Left renal pelvis (tissue), 4 donors: ENCODE data around the gene TGFBR2. TPM values are rescaled to one million over a fixed set of nuclear protein-coding genes. Genes with fewer than 3 reads are reported as not detected.
"Not testable (repeated sequence)": the region's sequence is repeated elsewhere in the genome, so short reads cannot be mapped to it uniquely, and the experiment has no call there.

Experiments used
- DNase-seq, 4 donors: peaks; one replicate each; pipeline ENCODE4 v3.0.0-alpha.2; 2013; ENCODE audit warnings: low read depth in 4 of 4, low spot score in 3 of 4
- polyA plus RNA-seq, 4 donors: library from polyadenylated mRNA; unstranded; fragments of 120-200 nt; gene quantifications; one replicate each; pipeline ENCODE4 v1.2.1, GENCODE V29; 2013; ENCODE audit not compliant: insufficient read length in 4 of 4

Gene TGFBR2
- polyA plus RNA-seq, 4 donors: 87.0 to 128 (median 105) TPM

DNA sequence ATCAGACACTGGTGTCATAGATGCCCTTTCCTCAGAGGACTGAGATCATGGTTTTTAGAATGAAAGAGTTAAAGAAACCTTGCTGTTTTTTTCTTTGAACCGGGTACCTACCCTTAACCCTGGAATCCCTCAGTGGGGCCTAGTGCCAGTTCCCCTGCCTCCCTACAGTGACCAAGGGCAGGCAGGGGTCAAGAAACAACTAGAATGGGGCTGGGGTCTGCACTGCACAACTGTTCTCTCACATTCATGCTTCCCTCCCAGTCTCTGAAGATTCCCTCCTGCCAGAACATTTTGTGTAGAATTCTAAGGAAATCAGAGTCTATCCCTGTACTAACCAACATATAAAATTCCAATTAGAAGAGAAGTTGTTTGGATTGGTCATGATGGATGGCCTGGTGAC is 47.9 kb downstream of the TGFBR2 start:
- no peak for DNase-seq

DNA sequence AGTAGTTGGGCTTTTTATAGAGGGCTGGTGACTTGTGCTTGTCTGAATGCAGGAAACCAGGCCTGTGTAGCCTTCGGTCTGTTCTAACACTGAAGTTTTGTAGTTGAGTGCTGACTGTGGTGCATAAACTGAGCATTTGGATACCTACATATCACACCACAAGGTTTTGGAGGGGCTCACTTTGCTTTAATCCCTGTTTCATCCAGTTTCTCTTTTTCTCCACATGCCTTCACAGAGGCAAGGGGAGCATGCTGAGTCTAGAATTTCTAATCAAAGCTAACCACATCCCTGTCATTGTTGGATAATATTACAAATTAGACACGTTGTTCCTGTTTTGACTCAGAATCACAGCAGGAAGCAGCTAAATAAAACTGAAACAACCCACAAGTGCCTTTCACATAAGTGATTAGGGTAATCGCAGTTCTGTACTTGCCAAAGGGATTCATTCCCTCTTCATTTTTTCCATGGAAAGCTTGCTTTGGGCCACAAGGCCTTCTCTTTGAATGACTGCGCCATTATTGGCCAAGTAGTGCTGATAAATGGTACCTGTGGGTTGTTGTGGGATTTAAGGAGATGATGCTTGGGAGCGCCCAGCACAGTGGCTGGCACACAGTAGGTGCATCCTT is 48.9 kb downstream of the TGFBR2 start:
- DNase-seq: no peak

DNA sequence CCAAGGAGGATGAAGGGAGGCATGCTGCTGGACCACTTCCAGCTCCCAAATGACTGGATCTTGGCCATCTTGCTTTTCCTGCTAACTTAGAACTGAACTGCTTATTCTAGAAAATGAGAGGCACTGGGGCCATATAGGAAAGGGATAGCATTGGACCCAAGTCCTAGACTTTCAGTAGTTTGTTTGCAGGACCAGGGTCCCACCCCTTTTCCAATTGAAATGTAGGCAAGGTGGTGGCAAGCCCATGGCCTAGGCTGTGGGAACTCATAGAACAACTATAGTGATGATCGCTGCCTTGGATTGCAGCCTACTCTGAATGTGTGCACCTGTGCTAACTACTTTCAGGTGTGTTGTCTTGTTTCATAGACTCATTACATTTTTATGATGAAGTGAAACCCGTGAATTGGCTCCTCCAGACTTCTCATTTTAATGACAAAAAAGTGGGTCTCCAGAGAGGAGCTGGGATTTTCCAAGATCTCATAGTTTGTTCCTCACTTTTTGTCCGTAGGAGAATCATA is 50.3 kb downstream of the TGFBR2 start:
- no peak for DNase-seq

DNA sequence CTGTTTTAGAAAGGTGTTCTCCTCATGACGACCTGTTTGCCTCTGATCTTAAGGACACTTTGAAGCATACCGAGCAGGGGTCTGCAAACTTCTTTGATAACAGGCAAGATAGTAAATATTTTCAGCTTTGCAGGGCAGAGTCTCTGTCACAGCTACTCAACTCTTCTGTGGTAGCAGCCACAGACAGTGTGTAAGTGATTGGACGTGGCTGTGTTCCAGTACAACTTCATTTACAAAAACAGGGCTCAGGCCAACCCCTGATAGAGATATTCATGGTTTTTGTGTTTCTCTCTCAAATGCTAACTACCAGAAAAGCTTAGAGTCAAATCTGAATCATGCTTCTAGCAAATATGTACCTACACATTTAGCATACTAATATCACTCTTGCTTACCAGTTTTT is 51.5 kb downstream of the TGFBR2 start:
- no peak for DNase-seq

DNA sequence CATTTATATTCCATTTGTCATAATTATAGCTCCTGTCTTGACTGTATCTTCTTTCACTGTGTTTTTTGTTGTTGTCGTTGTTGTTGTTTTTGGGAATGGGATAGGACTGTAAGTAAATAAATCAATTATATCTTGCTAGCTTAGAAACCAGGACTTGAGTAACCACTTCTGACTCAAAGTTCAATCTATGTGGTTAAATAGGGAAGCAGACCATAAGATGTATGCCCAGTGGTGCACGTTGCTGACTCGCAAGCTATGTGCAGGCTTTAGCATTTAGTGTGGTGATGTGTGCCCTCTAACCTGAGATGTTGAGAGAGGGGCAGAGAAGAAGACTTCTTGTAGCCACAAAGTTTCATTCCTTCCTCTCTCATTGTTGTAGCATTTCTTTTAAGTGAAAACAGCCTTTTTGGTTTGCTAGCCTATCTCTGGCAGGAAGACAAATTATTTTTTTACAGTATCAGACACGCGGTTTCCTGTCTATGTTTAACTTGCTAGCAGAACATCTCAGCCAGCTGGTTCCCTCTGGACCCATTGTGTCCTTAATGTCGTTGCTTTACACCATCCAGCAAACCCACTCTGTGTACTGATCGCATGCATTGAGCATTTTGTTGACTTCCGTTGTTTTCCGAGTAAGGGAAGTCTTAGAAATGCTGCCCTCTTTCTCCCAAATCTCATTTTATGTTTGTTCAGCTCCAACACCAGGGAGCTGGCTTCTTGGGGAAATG is 52.1 kb downstream of the TGFBR2 start:
- DNase-seq: no peak

DNA sequence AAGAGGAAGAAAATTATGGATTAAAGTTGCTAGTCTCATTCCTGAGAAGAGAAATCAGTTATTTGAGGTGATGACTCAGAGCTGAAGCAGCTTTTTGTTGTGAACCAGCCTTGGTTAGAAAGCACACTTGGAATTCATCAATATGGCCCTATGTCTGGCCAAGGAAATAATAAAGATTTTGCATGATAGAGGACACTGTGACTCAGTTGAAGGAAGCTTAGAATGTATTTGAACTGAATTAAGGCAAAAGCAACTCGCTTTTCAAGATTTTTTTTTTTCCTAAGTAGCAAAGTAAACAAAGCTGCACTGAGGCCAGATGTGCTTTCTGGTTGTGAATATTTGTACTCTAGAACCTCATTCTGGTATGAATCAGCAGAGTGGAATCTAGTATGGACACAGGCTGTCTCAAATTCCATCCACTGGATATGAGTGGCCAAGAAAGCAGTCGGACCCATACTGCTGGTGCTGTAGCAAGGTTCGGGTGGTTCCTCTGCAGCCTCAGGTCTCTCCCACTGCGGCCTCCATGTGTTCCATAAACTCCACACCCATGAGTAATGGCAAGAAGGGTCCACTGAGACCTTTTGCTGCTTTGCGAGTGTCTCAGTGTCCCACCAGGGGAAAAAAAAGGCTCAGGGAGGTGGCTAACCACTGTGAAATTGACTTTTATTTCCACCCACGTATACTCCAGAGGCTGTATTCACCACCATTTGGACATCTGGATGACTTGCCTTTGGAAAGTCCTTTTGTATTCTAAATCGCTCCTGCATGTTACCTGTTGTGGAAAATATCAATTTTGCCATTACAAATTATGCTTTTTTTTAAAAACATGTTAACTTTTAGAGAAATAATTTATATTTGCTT is 53.1 kb downstream of the TGFBR2 start:
- no peak for DNase-seq

DNA sequence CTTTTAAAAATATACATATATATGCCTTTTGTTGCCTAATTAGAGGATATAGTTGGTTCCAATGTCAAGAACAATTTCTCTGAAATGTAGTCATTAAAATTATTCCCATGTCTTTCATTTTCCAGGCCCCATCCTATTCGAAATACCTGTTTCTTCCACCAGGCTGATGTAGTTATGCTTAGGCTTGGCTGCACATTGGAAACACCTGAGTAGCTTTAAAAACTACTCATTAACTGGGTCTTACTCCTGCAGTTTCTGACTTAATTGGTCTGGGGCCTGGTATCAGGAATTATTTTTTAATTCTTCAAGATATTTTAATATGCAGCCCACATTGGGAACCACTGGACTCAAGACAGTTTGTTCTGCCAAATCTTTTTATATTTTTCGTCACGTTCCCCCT is 53.7 kb downstream of the TGFBR2 start:
- no peak for DNase-seq

DNA sequence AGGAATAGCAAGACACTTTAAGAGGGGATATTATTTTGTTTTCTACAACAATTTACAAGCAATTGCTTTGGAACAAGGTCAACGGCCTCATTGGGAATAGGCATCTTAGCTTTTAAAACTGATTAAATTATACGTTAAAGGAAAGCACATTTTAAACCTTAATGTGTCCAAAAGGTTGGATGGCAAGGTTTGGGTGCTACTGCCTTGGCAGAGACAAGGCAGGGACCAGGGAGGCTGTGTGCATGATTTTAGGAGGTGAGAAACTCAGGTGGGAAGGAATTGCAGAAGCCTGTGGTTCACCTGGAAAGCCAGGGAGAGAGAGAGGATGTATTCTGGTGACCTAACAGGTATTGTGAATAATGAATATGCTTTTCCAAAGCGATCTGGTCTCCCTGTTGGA is 54.3 kb downstream of the TGFBR2 start:
- DNase-seq: no peak

DNA sequence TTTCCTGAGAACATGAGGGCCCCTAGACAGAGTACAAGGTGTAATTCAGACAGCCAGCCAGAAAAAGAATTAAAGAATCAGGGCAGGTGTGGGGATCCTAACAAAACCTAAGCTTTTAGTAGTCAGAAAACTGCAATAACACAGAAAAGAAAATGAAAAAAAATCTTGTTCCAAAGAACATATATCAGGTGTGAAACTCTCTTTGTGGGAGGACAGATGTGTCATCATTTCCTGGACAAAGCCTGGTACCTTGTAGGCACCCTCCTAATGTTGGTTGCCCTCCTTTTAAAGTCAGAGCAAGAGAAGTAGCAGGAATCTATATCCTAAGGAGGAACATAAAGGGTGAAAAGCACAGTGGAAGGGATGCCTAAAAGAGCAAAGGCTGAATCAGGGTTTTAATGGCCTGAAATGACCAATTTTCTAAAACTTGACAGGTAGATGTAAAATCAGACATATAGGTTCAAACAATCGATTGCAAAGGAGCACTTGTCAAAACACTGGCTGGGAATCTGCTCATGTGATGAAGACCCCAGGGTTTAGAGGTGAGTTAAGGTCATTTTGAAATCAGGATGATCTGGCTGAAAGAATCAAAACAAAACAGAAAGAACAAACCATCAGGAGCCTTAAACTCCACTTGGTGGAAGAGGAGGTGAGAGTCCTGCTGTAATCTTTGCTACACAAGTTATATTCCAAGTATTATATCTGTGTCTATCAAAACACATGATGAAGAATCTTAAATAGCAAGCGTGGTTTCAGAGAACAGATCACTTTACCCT is 54.9 kb downstream of the TGFBR2 start:
- no peak for DNase-seq

DNA sequence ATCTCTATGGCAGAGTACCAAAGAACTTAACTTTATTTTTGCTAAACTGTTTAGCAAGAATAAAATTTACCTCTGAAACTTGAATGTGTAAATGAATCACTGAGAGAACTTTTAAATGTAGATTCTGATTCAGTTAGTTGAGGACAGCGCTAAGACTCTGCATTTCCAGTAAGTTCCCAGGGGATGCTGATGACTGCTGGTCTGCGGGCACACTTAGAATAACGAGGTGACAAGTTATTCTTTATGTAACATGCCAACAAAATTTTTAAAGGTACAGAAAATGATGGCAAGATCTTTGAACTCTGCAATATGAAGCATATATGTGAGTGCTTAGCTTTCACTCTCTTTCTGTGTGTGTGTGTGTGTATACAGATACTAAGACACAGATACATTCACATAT is 56.4 kb downstream of the TGFBR2 start:
- DNase-seq: no peak

DNA sequence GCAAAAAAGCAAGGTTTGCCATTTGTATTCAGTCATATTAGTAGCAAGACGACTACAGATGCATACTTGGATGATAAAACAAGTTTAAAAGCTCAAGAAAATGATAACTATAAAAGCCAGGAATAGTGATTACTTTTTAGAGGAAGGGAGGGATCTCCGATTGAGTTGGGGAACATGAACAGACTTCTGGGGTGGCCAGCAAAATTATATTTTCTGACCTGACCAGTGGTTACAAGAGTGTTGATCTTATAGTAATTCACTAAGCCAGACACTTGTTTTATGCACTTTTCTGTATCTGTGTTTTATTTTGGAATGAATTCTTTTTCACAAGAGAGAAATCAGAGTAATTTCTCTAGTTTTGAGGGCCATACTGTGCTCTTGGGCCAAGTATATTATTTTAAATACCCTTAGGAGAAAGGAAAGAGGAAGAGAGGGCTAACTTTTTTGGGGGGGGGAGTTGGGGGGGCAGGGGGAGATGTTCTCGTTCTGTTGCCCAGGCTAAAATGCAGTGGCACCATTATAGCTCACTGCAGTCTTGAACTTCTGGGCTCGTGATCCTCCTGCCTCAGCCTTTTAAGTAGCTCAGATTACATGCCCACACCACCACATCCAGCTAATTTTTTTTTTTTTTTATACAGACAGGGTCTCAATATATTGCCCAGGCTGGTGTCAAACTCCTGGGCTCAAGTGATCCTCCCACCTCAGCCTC is 57.3 kb downstream of the TGFBR2 start:
- DNase-seq: no peak

DNA sequence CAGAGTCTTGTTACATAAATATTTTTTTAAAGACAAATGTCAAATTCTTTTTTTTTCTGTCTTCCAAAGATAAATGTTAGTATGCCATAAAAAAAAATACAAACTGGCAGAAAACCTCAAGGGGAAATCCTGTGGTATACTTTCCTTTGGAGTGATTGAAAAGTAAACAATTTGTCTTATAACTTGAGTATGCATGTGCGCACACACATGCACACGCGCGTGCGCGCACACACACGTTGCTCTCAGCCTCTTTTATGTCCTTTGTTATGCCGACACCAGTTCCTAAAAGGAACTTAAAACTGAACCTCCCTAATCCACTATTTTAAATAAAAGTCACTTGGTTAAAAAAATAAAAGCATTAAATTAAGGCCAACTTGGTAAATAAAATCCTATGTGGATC is 58.1 kb downstream of the TGFBR2 start:
- DNase-seq: no peak

DNA sequence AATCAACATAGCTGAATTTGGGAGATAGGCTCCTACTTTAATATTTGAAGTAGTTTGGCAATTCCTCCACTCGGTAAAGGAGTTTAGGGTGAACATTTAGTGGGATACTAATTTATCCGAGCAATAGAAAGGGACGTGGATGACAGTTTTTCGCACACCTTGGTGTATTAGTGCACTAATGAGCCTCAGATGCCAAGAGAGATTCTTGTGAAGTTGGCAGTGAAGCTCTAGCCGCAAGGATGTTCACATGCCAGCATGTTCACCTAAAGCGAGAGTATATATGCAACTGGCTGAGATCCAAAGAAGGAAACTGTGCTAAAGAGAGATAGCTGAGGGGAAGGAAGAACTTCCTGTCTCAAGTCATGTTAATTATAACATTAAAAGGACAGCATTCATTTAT is 58.5 kb downstream of the TGFBR2 start:
- no peak for DNase-seq

DNA sequence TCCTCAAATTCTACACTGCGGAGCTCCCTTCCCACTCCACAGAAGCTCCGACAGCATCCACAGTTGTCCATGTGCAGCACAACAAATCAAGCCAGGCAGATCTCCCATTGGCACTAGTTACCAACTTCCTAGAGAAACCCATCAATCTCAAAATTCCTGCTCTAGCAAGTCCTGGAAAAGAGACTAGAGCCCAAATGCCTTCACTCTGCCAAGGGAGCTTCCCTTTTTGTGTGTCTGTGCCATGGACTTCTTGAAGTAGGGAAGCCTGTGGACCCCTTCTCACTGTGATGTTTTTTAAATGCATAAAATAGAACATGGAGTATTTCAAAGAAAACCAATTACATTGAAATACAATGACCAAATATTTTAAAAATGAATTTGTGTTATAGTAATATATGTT is 59.1 kb downstream of the TGFBR2 start:
- no peak for DNase-seq

DNA sequence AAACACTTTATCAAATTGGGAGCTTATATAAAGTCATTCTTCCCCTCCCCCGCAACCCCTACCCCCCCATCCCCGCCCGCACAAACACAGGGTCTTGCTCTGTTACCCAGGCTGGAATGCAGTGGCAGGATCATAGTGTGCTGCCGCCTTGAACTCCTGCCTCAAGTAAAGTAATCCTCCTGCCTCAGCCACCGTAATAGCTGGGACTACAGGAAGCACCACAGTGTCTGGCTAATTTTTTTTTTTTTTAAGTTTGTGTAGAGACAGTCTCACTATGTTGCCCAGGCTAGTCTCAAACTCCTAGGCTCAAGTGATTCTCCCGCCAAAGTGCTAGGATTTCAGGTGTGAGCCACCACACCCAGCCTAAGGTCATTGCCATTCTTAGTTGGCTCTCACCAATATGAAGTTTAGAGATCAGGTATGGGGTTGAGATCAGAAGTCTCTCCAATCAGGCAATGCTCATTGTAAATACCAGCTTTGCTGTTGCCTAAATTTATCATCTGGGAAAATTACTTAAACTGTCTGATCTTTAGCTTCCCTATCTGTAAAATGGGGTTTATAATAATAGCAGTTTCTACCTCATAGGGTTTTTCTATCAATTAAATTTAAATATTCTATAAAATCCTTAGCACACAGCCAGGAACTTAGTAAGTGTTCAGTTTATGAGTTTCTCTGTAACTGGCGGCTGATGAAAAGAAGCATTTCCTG is 60.3 kb downstream of the TGFBR2 start:
- DNase-seq: no peak

DNA sequence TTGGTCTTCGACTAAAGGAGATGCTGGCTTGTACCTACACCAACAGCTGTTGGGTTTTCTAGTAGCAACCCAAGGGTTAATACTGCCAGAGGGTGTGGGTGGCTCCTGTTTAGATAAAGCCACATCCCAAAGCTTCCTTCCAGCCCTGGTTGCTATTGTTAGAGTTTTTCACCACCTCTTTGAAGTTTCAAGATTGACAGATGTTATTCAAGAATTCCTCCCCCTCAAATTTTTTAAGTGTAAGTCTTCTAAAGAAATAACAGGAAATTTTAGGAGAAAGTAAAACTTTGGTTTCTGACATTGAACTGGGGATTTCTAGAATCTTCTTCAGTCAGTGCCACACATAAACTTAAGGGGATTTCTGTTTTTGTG is 60.9 kb downstream of the TGFBR2 start:
- no peak for DNase-seq

DNA sequence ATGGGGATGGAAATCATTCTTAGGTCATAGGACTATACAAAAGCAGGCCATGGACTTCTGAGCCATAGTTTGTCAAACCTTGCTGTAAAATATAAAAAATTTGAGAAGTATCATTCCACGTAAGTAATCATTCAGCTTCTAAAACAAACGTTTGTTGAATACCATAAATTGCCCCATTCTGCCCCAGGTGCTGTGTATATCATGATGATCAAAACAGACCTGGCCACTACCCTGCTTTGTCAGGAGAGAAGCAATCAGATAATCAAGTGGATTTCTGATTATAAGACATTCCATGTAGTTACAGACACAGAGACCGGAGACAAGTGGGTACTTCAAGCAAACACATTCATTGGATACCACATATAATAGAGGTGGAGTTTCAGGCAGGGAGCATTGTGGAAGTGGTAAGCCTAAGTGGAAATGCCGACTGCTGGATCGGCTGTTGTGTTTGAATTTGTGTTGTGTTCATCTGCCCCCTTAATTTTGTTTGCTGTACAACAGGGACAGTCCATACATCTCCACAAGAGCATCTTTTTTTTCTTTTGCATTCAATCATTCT is 61.7 kb downstream of the TGFBR2 start:
- DNase-seq: no peak

DNA sequence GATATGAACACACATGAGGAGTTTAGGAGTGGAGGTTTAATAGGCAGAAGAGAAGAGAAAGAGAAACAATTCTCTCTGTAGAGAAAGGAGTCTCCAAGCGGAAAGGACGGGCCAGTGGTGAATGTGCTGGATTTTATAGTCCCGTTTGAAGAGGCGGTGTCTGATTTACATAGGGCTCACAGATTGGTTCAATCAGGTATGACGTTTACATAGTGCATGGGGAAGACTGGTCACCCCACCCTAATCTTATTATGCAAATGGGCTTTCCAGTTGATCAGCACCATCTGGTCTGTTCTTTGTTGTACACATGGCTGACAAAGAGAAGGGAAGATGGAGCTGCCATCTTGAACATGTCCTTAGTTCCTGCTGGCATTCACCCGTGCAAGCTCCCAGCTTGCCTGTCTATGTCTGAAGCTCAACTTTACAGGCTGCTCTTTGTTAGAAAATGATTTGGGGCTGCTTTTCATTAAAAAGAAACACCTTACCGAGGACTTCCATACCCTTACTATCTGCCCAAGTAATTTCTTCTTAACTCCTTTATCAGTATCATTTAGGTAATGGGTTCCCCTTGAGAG is 63.0 kb downstream of the TGFBR2 start:
- not testable (repeated sequence) for DNase-seq

DNA sequence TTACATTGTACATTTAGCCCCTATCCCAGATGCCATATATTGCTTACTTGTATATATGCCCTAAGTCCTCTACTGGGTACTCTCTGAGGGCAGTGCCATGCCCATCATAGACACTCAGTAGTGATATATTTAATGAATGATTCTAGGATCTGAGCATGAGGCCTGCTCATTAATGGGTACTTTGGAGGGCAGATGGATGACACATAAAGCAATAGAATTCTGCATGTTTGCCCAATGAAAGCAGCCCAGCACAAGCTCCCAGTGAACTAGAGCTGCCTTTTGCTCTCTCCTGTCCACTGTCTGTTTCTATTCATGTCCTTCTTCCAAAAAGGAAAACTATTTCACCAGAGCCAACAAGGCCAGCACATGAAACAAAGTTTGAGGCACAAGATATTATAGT is 63.9 kb downstream of the TGFBR2 start:
- DNase-seq: no peak
